H1 (cell line): ENCODE results near the gene POLR3K. TPM values are rescaled to one million over a fixed set of nuclear protein-coding genes. Genes with fewer than 3 reads are reported as not detected.

Experiments
- CTCF ChIA-PET: fragments of 300-600 bp; sonication (Branson Sonifier 250); formaldehyde crosslinking; loops from one replicate; lab custom pipeline; 2021; ENCODE audit not compliant: partially characterized antibody; lab: Charles Lee
- POLR2A ChIA-PET: fragments of 300-600 bp; sonication (Branson Sonifier 250); formaldehyde crosslinking; loops from one replicate; lab custom pipeline; 2021; ENCODE audit warnings: inconsistent platforms; ENCODE audit not compliant: partially characterized antibody; lab: Charles Lee
- DNase-seq, 2 experiments: peaks; one replicate each; pipeline versions ENCODE4 v3.0.0 to v3.0.0-alpha.2; 2010 to 2022; ENCODE audit warnings: low spot score in 2 of 2, low read depth in 1 of 2, mixed read lengths in 1 of 2
- FAIRE-seq: peaks from 2 replicates; lab custom pipeline; 2011; peaks lifted over from hg19 to GRCh38; lab: Jason Lieb, UNC
- H2AFZ ChIP-seq: 2 replicates; pipeline ENCODE4 v1.8.1; 2012; ENCODE audit warnings: low read length, inconsistent platforms
- H2AK5ac ChIP-seq: 2 replicates; pipeline ENCODE4 v1.6.1; 2013; ENCODE audit warnings: low read depth, low read length
- H2BK120ac ChIP-seq: replicated peaks from 2 replicates; pipeline ENCODE3; 2013; ENCODE audit warnings: low read depth, low read length, inconsistent platforms
- H2BK12ac ChIP-seq: 2 replicates; pipeline ENCODE4 v1.6.1; 2013; ENCODE audit warnings: low read depth, low read length
- H2BK15ac ChIP-seq: 2 replicates; pipeline ENCODE4 v1.6.1; 2013; ENCODE audit warnings: low read length
- H2BK20ac ChIP-seq: 2 replicates; pipeline ENCODE4 v1.6.1; 2013; ENCODE audit warnings: low read length
- H2BK5ac ChIP-seq: 2 replicates; pipeline ENCODE4 v1.6.1; 2013; ENCODE audit warnings: low read depth, low read length
- H3K14ac ChIP-seq: 2 replicates; pipeline ENCODE4 v1.6.1; 2013; ENCODE audit warnings: inconsistent platforms; ENCODE audit not compliant: insufficient read length
- H3K18ac ChIP-seq: 2 replicates; pipeline ENCODE4 v1.6.1; 2013; ENCODE audit warnings: low read length; ENCODE audit errors: extremely low read depth
- H3K23ac ChIP-seq: 2 replicates; pipeline ENCODE4 v1.6.1; 2013; ENCODE audit warnings: inconsistent platforms; ENCODE audit not compliant: insufficient read length
- H3K23me2 ChIP-seq: 2 replicates; pipeline ENCODE4 v1.6.1; 2013; ENCODE audit warnings: low read depth, low read length
- H3K27ac ChIP-seq: 2 replicates; pipeline ENCODE4 v1.6.1; 2011; ENCODE audit warnings: low read depth, low read length, inconsistent platforms
- H3K27me3 ChIP-seq, 4 experiments: replicated peaks in 1 of 4; 1 replicate in 1 of 4; 2 replicates in 3 of 4; pipeline versions ENCODE4 v1.6.1 to v1.8.1; 2011 to 2013; ENCODE audit warnings: low read length in 3 of 4, mild to moderate bottlenecking in 3 of 4, inconsistent platforms in 2 of 4, mixed read lengths in 2 of 4, moderate library complexity in 1 of 4; ENCODE audit not compliant: control insufficient read depth in 3 of 4, insufficient read depth in 3 of 4; ENCODE audit errors: extremely low read depth in 1 of 4
- H3K36me3 ChIP-seq, 4 experiments: 2 replicates each; pipeline versions ENCODE4 v1.6.1 to v1.8.1; 2011 to 2013; ENCODE audit warnings: mild to moderate bottlenecking in 4 of 4, low read length in 3 of 4, moderate library complexity in 2 of 4, control low read depth in 1 of 4, inconsistent platforms in 1 of 4; ENCODE audit not compliant: insufficient read depth in 4 of 4, control insufficient read depth in 2 of 4
- H3K4ac ChIP-seq: replicated peaks from 2 replicates; pipeline ENCODE3; 2013; ENCODE audit warnings: low read length, low read depth, mixed read lengths, inconsistent platforms; ENCODE audit not compliant: insufficient read length
- H3K4me1 ChIP-seq, 4 experiments: replicated peaks in 1 of 4; 1 replicate in 1 of 4; 2 replicates in 3 of 4; pipeline versions ENCODE4 v1.6.1 to v1.8.1; 2011 to 2013; ENCODE audit warnings: low read length in 3 of 4, inconsistent platforms in 2 of 4, mixed read lengths in 1 of 4; ENCODE audit not compliant: insufficient read depth in 4 of 4, control insufficient read depth in 3 of 4
- H3K4me2 ChIP-seq, 2 experiments: 2 replicates each; pipeline versions ENCODE4 v1.6.1 to v1.8.1; 2011 to 2013; ENCODE audit warnings: low read depth in 2 of 2, low read length in 2 of 2, control low read depth in 1 of 2, inconsistent platforms in 1 of 2, mild to moderate bottlenecking in 1 of 2; ENCODE audit not compliant: insufficient read depth in 1 of 2
- H3K4me3 ChIP-seq, 4 experiments: fragments of 200-600, 300-600 bp in 1 of 4; sonication (generic), shearing (Covaris generic), sonication (Bioruptor Twin) in 1 of 4; 2 replicates each; pipeline versions ENCODE4 v1.5.1 to v1.8.1; 2011 to 2016; ENCODE audit warnings: low read length in 4 of 4, low read depth in 3 of 4, control low read depth in 2 of 4, inconsistent platforms in 2 of 4, mild to moderate bottlenecking in 2 of 4, mixed read lengths in 1 of 4, moderate library complexity in 1 of 4; ENCODE audit not compliant: insufficient read depth in 2 of 4; ENCODE audit errors: extremely low read depth in 1 of 4
- H3K56ac ChIP-seq: replicated peaks from 2 replicates; pipeline ENCODE3; 2013; ENCODE audit warnings: low read depth, mild to moderate bottlenecking, mixed read lengths, low read length, inconsistent platforms; ENCODE audit not compliant: insufficient read length
- H3K79me1 ChIP-seq: 2 replicates; pipeline ENCODE4 v1.6.1; 2013; ENCODE audit warnings: low read depth, low read length, control low read depth
- H3K79me2 ChIP-seq, 2 experiments: 2 replicates each; pipeline versions ENCODE4 v1.6.1 to v1.8.1; 2012 to 2013; ENCODE audit warnings: low read length in 2 of 2, mild to moderate bottlenecking in 2 of 2, inconsistent platforms in 1 of 2; ENCODE audit not compliant: insufficient read depth in 2 of 2, control insufficient read depth in 1 of 2
- H3K9ac ChIP-seq, 4 experiments: replicated peaks in 1 of 4; 1 replicate in 1 of 4; 2 replicates in 3 of 4; pipeline versions ENCODE4 v1.6.1 to v1.8.1; 2011 to 2013; ENCODE audit warnings: low read depth in 3 of 4, low read length in 3 of 4, control low read depth in 2 of 4, mild to moderate bottlenecking in 2 of 4, moderate library complexity in 2 of 4, inconsistent platforms in 1 of 4; ENCODE audit errors: extremely low read depth in 1 of 4
- H3K9me3 ChIP-seq, 2 experiments: 2 replicates each; pipeline versions ENCODE4 v1.6.1 to v1.8.1; 2012 to 2013; ENCODE audit warnings: mild to moderate bottlenecking in 2 of 2, moderate library complexity in 2 of 2, control low read depth in 1 of 2, inconsistent platforms in 1 of 2, low read depth in 1 of 2, low read length in 1 of 2, mixed read lengths in 1 of 2; ENCODE audit not compliant: insufficient read depth in 2 of 2
- H4K20me1 ChIP-seq, 2 experiments: replicated peaks in 1 of 2; 2 replicates each; pipeline versions ENCODE3 to v1.8.1; 2011 to 2013; ENCODE audit warnings: inconsistent platforms in 2 of 2, low read length in 2 of 2, mild to moderate bottlenecking in 1 of 2; ENCODE audit not compliant: insufficient read depth in 2 of 2, control insufficient read depth in 1 of 2
- H4K5ac ChIP-seq: 2 replicates; pipeline ENCODE4 v1.6.1; 2013; ENCODE audit warnings: low read length, low read depth, mixed read lengths, inconsistent platforms; ENCODE audit not compliant: insufficient read length
- H4K8ac ChIP-seq: 2 replicates; pipeline ENCODE4 v1.8.0; 2013; ENCODE audit warnings: mild to moderate bottlenecking, moderate library complexity, low read length, inconsistent platforms; ENCODE audit not compliant: insufficient read depth; ENCODE audit errors: extremely low read depth
- H4K91ac ChIP-seq: replicated peaks from 2 replicates; pipeline ENCODE3; 2013; ENCODE audit warnings: low read length, mixed read lengths, inconsistent platforms; ENCODE audit not compliant: insufficient read length
- RAD21 ChIP-seq, 2 experiments: IDR thresholded peaks in 1 of 2; conservative IDR thresholded peaks in 1 of 2; 2 replicates each; pipeline ENCODE4 v1.6.1; 2011; ENCODE audit warnings: low read depth in 2 of 2, low read length in 2 of 2, improper control_type of control experiment in 1 of 2, inconsistent platforms in 1 of 2, mild to moderate bottlenecking in 1 of 2, moderate library complexity in 1 of 2
- SP1 ChIP-seq: IDR thresholded peaks from 2 replicates; pipeline ENCODE4 v1.6.1; 2011; ENCODE audit warnings: low read depth, low read length
- ZNF274 ChIP-seq: IDR thresholded peaks from 2 replicates; pipeline ENCODE4 v1.7.0; 2012; ENCODE audit warnings: low read length, borderline replicate concordance; ENCODE audit errors: extremely low read depth
- WGBS, 2 experiments: shearing (Covaris generic) in 1 of 2; methylation state at CpG; one replicate each; pipeline versions ENCODE4 v1.1.6 to v1.1.7; 2013 to 2015; ENCODE audit warnings: low lambda C conversion rate in 2 of 2, mixed read lengths in 2 of 2, inconsistent platforms in 1 of 2, low coverage in 1 of 2, missing lambda C conversion rate in 1 of 2; ENCODE audit not compliant: insufficient replicate concordance in 2 of 2, insufficient coverage in 1 of 2, insufficient read length in 1 of 2; ENCODE audit errors: extremely low coverage in 1 of 2, missing lambda C conversion rate in 1 of 2; 5-methylcytosine and 5-hydroxymethylcytosine counted together
- polyA plus RNA-seq, 7 experiments: library from polyadenylated mRNA; depleted of rRNA in 3 of 7; stranded (reverse) in 5 of 7; unstranded in 2 of 7; fragments of >200 nt in 5 of 7; fragments of 200-250 nt in 2 of 7; gene quantifications; 1 replicate in 5 of 7; 2 replicates in 1 of 7; 4 replicates in 1 of 7; pipeline versions ENCODE4 v1.2.1 to v1.2.3, GENCODE V29; 2011 to 2013; ENCODE audit warnings: missing spikeins in 2 of 7, mixed read lengths in 2 of 7
- total RNA-seq: library from RNA; stranded (reverse); fragmentation: NEBNext Ultra II Directional; extraction: Animal tissue kit (Norgen Biotek cat#: 25700); gene quantifications from 2 replicates; pipeline ENCODE4 v1.2.1, GENCODE V29; 2021

POLR3K gene
- total and polyA plus RNA-seq, 2 of the 8 experiments (the other 6 are each of a cell fraction or from before 2014, with no cell fraction given), result 45.4 to 80.5 TPM

DNA sequence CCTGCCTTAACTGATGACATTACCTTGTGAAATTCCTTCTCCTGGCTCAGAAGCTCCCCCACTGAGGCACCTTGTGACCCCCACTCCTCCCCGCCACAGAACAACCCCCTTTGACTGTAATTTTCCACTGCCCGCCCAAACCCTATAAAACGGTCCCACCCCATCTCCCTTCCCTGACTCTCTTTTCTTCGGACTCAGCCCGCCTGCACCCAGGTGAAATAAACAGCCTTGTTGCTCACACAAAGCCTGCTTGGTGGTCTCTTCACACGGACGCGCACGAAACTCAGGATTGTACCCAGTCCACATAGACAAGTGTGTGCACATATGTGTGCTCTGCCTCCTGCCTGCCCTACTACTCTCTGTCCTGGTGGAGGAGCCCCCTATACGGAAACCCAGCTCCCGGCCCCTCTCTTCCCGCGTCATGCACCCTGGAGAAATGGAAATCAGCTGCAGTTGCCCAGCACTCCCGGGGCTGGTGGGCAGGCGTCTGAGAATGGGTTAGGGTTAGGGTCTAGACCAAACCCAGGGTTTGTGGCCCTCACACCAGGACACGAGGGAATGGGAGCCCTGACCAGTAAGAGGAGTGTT is 21.4 kb upstream of the POLR3K start:
- no peak overlapping the region for H2AFZ ChIP-seq
- H3K4me2 ChIP-seq, result peak overlapping the region in 1 of 2 experiments; percentile 28; a peak in 1 of 4 replicates
- H3K9me3 ChIP-seq, result no peaks in the 10 kb centered on the region
- H3K18ac ChIP-seq, result peak overlapping the region; percentile 67
- H3K14ac ChIP-seq, result no peak overlapping the region
- H3K27me3 ChIP-seq, result peaks cover 0 to 4% (median 3%) of the 10 kb centered on the region in 4 experiments; a peak in 3 of 7 replicates
- H2BK12ac ChIP-seq, result peak overlapping the region; percentile 90; the same call in 1 of the 2 replicates
- 0 out of 4 replicates have a peak, but pooled peaks of 1 of the 2 experiments have one; percentile 9 for TF ChIP-seq RAD21 (IDR thresholded peaks at IDR 0.05 in 1 of 2, conservative IDR thresholded peaks at IDR 0.05 in 1 of 2; ENCODE audit: low read depth in 2 of 2, low read length in 2 of 2)
- no peak for TF ChIP-seq SP1
- no peak for TF ChIP-seq ZNF274
- H4K91ac ChIP-seq, result peak overlapping the region; percentile 94
- H2BK20ac ChIP-seq, result peak overlapping the region; percentile 72; the same call in 1 of the 2 replicates
- no peak overlapping the region for H3K9ac ChIP-seq
- peak overlapping the region; percentile 41 for H4K8ac ChIP-seq
- H3K27ac ChIP-seq, result no peak overlapping the region
- peak overlapping the region; percentile 46; the same call in 1 of the 2 replicates for H2BK15ac ChIP-seq
- H3K4me1 ChIP-seq, result peaks cover 9 to 71% (median 50%) of the 10 kb centered on the region in 4 experiments
- peaks cover 0 to 10% of the 10 kb centered on the region in 2 experiments; a peak in 1 of 4 replicates for H3K79me2 ChIP-seq
- H3K4ac ChIP-seq, result no peak overlapping the region
- H3K23me2 ChIP-seq, result peaks cover 24% of the 10 kb centered on the region; the same call in 1 of the 2 replicates
- peak overlapping the region; percentile 24 for H2BK120ac ChIP-seq
- no peak overlapping the region for H3K4me3 ChIP-seq
- peak overlapping the region; percentile 76; the same call in 1 of the 2 replicates for H2BK5ac ChIP-seq
- H3K36me3 ChIP-seq, result 0 out of 8 replicates have a peak, but pooled peaks cover 0 to under 1% (median 0%) of the 10 kb centered on the region in 4 experiments
- H4K20me1 ChIP-seq, result peaks cover 0 to 5% of the 10 kb centered on the region in 2 experiments
- no peak overlapping the region for H3K56ac ChIP-seq
- DNase-seq, result no peak
- H3K23ac ChIP-seq, result no peak overlapping the region
- H3K79me1 ChIP-seq, result peaks cover 3% of the 10 kb centered on the region; the same call in 1 of the 2 replicates
- WGBS, 2 experiments, result 77% methylated on average over 15 of the region's 16 CpGs; no CpG with 5 or more reads in 1 of the 2 experiments
- POLR2A ChIA-PET, result interaction anchor here (0.7 to 16.6 kb wide), 12 partner anchors 9 to 148 kb away, joined by 3 to 153 read pairs (median 4); partner anchors contain the start of genes POLR3K and SNRNP25
- no peak overlapping the region for H4K5ac ChIP-seq
- CTCF ChIA-PET, result interaction anchor here (0.8 to 25.7 kb wide), 5 partner anchors 9 to 287 kb away, joined by 3 to 856 read pairs (median 13); partner anchors contain the start of genes MPG and RHBDF1
- no peak for FAIRE-seq
- H2AK5ac ChIP-seq, result no peak overlapping the region; the same call in 1 of the 2 replicates
